Hepatocyte (in vitro differentiated cells): Measurements from ENCODE around the gene CHD5.

ENCODE experiments used
- CTCF ChIP-seq: fragments of 200-600 bp; sonication (generic); IDR thresholded peaks from 2 replicates; pipeline ENCODE4 v1.5.1; 2016; ENCODE audit warnings: antibody characterized with exemption, mild to moderate bottlenecking; ENCODE audit not compliant: poor library complexity
- EZH2phosphoT487 ChIP-seq: fragments of 200-600 bp; sonication (generic); IDR thresholded peaks from one replicate; pipeline ENCODE4 v1.6.1; 2018; ENCODE audit warnings: antibody characterized with exemption, mild to moderate bottlenecking, low read depth, moderate library complexity; ENCODE audit not compliant: unreplicated experiment, severe bottlenecking

GRCh38 chr1:6086762-6087376, 93.3 kb downstream of the CHD5 start:
- no peak for TF ChIP-seq EZH2phosphoT487
- no peak for TF ChIP-seq CTCF
